ENCODE data around the gene TMEM185B. TPM values are rescaled to one million over a fixed set of nuclear protein-coding genes. Genes with fewer than 3 reads are reported as not detected.

Gene TMEM185B
- total RNA-seq, 6 experiments from 2014 or later, result 3.8 to 18.1 (median 10.6) TPM

GRCh38 chr2:120228503-120228902 is 5.3 kb upstream of the TMEM185B start:
- Histone ChIP-seq H3K36me3 (no peaks in the 10 kb centered on the region), H3K9me3 (no peaks in the 10 kb centered on the region), H3K27ac (no peak overlapping the region), H3K27me3 (no peaks in the 10 kb centered on the region), H3K4me3 (no peak overlapping the region), H3K4me1 (peaks cover 0 to 16% (median 6%) of the 10 kb centered on the region in 4 donors)
- intact Hi-C loops (cut with DNase I), result no loop called here
- ATAC-seq (no peak), DNase-seq (no peak)
- WGBS (ENCODE audit: insufficient coverage, low coverage, low lambda C conversion rate, missing lambda C conversion rate), result 72% methylated on average over 5 of the region's 5 CpGs
- TF ChIP-seq CTCF (IDR thresholded peaks at IDR 0.05) (no peak), POLR2A (IDR thresholded peaks at IDR 0.05) (no peak)

GRCh38 chr2:120227111-120227991 is 4.2 kb upstream of the TMEM185B start:
- Histone ChIP-seq H3K27ac (no peak overlapping the region), H3K4me1 (peaks cover 0 to 23% (median 6%) of the 10 kb centered on the region in 4 donors), H3K27me3 (no peaks in the 10 kb centered on the region), H3K4me3 (no peak overlapping the region), H3K36me3 (no peaks in the 10 kb centered on the region), H3K9me3 (no peaks in the 10 kb centered on the region)
- ATAC-seq (peak in 1 of 4 donors; percentile 17), DNase-seq (peak in 1 of 3 donors; percentile 33)
- TF ChIP-seq POLR2A (IDR thresholded peaks at IDR 0.05) (no peak), CTCF (IDR thresholded peaks at IDR 0.05) (no peak)
- 61% methylated on average over 6 of the region's 16 CpGs for WGBS (ENCODE audit: insufficient coverage, low coverage, low lambda C conversion rate, missing lambda C conversion rate)
- intact Hi-C loops (cut with DNase I), result no loop called here

- WGBS (ENCODE audit: insufficient coverage, low coverage, low lambda C conversion rate, missing lambda C conversion rate), result 64% methylated on average over 5 of the region's 9 CpGs
- TF ChIP-seq CTCF (IDR thresholded peaks at IDR 0.05) (no peak), POLR2A (IDR thresholded peaks at IDR 0.05) (no peak)
- Histone ChIP-seq H3K4me3 (no peak overlapping the region), H3K9me3 (no peaks in the 10 kb centered on the region), H3K4me1 (peaks cover 0 to 24% (median 6%) of the 10 kb centered on the region in 4 donors), H3K27me3 (no peaks in the 10 kb centered on the region), H3K27ac (no peak overlapping the region), H3K36me3 (no peaks in the 10 kb centered on the region)
- ATAC-seq (no peak), DNase-seq (peak in 1 of 3 donors; percentile 27)
- intact Hi-C loops (cut with DNase I), result no loop called here
Measured at GRCh38 chr2:120226316-120226715, 3.1 kb upstream of the TMEM185B start.

GRCh38 chr2:120225549-120226065 is 2.4 kb upstream of the TMEM185B start:
- 20% methylated on average over 1 of the region's 9 CpGs for WGBS (ENCODE audit: insufficient coverage, low coverage, low lambda C conversion rate, missing lambda C conversion rate)
- Histone ChIP-seq H3K27ac (no peak overlapping the region), H3K4me3 (no peak overlapping the region), H3K9me3 (no peaks in the 10 kb centered on the region), H3K4me1 (peaks cover 0 to 24% (median 6%) of the 10 kb centered on the region in 4 donors), H3K36me3 (no peaks in the 10 kb centered on the region), H3K27me3 (no peaks in the 10 kb centered on the region)
- ATAC-seq (no peak), DNase-seq (peak in 1 of 3 donors; percentile 31)
- no peak for TF ChIP-seq CTCF (IDR thresholded peaks at IDR 0.05)
- TF ChIP-seq POLR2A (IDR thresholded peaks at IDR 0.05), result no peak
- intact Hi-C loops (cut with DNase I), result no loop called here

Data from right lobe of liver (tissue), 6 donors.